ENCODE measurements around the gene PPP1R37. TPM values are rescaled to one million over a fixed set of nuclear protein-coding genes. Genes with fewer than 3 reads are reported as not detected.

PPP1R37 gene
- total and polyA plus RNA-seq, 2 donors (not counting 3 experiments of a cell fraction or from before 2014, with no cell fraction given): 16.2 to 27.1 TPM

DNA sequence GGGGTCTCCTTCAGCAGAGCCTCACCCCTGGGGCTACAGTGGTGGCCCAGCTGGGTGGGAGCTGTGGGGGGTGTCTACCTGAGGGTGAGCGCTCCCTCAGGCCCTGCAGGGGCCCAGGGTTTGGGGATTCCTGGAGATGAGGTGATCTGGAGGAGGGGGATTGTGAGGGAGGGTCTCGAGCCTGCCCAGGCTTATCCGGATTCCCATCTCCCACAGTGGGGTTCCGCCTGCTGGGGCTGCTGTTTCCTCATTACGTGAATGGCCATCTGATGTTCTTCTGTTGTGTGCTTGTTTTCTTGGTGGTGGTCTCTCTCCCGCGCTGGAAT, 4.4 kb downstream of the PPP1R37 start:
- H3K4me2 ChIP-seq (ENCODE audit: insufficient read depth, low read length): no peak overlapping the region
- DNase-seq (ENCODE audit: low read depth, low spot score): no peak
- H2AFZ ChIP-seq (ENCODE audit: low read depth, low read length): no peak overlapping the region
- ChIA-PET CTCF (interaction anchor here (1.0 to 2.0 kb wide), 3 partner anchors 16 to 81 kb away, joined by 5 to 12 read pairs (median 6); partner anchors contain the start of genes BLOC1S3 and TRAPPC6A), POLR2A (no interaction called here)
- no peaks in the 10 kb centered on the region for H3K36me3 ChIP-seq (ENCODE audit: control insufficient read depth in 2 of 2, extremely low read depth in 1 of 2, insufficient read depth in 2 of 2, low read length in 2 of 2)
- H3K9me3 ChIP-seq (replicated peaks; ENCODE audit: control insufficient read depth, insufficient read depth, low read length): no peaks in the 10 kb centered on the region
- FAIRE-seq: no peak
- peaks cover 21% of the 10 kb centered on the region for H3K4me1 ChIP-seq (ENCODE audit: control insufficient read depth, extremely low read depth, insufficient read depth, low read length)
- dilution Hi-C loops (cut with MboI; ENCODE audit: extremely low pct_ligation_motif_present, low sequenced_read_pairs) (no loop called here), intact Hi-C loops (cut with micrococcal nuclease) (no loop called here)
- no peak for TF ChIP-seq JUN (IDR thresholded peaks at IDR 0.05; ENCODE audit: borderline replicate concordance, insufficient read depth, insufficient read length, low read depth)
- no peak for TF ChIP-seq POLR2AphosphoS5 (IDR thresholded peaks at IDR 0.05; ENCODE audit: insufficient read depth, low read depth, low read length)
- no peak for TF ChIP-seq FOS (IDR thresholded peaks at IDR 0.05; ENCODE audit: borderline replicate concordance, insufficient read depth, low read length)
- TF ChIP-seq EZH2 (IDR thresholded peaks at IDR 0.05; ENCODE audit: borderline replicate concordance, low read depth, low read length, severe bottlenecking): no peak
- TF ChIP-seq, protein P1, sequence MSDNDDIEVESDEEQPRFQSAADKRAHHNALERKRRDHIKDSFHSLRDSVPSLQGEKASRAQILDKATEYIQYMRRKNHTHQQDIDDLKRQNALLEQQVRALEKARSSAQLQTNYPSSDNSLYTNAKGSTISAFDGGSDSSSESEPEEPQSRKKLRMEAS (IDR thresholded peaks at IDR 0.05; ENCODE audit: insufficient read depth, insufficient read length): no peak
- no peak for TF ChIP-seq POLR2A (IDR thresholded peaks at IDR 0.05; ENCODE audit: low read depth, low read length)
- TF ChIP-seq, protein P2, sequence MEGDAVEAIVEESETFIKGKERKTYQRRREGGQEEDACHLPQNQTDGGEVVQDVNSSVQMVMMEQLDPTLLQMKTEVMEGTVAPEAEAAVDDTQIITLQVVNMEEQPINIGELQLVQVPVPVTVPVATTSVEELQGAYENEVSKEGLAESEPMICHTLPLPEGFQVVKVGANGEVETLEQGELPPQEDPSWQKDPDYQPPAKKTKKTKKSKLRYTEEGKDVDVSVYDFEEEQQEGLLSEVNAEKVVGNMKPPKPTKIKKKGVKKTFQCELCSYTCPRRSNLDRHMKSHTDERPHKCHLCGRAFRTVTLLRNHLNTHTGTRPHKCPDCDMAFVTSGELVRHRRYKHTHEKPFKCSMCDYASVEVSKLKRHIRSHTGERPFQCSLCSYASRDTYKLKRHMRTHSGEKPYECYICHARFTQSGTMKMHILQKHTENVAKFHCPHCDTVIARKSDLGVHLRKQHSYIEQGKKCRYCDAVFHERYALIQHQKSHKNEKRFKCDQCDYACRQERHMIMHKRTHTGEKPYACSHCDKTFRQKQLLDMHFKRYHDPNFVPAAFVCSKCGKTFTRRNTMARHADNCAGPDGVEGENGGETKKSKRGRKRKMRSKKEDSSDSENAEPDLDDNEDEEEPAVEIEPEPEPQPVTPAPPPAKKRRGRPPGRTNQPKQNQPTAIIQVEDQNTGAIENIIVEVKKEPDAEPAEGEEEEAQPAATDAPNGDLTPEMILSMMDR (IDR thresholded peaks at IDR 0.05; ENCODE audit: extremely low read depth in 1 of 2, insufficient read depth in 1 of 2, low read depth in 1 of 2, low read length in 2 of 2): no peak
- TF ChIP-seq MYC (IDR thresholded peaks at IDR 0.05; ENCODE audit: low read depth, low read length): no peak
- TF ChIP-seq GATA2 (IDR thresholded peaks at IDR 0.05; ENCODE audit: insufficient read depth, insufficient read length, low read depth, low read length): no peak
- no peaks in the 10 kb centered on the region for H3K9me1 ChIP-seq (replicated peaks; ENCODE audit: control insufficient read depth, extremely low read depth, insufficient read depth, low read length)
- H3K27me3 ChIP-seq (ENCODE audit: control insufficient read depth in 2 of 2, insufficient read depth in 2 of 2, low read length in 2 of 2): no peaks in the 10 kb centered on the region
- no peak overlapping the region for H3K4me3 ChIP-seq (replicated peaks in 1 of 3; ENCODE audit: insufficient read depth in 1 of 3, low read depth in 1 of 3, low read length in 3 of 3)
- H3K27ac ChIP-seq (ENCODE audit: insufficient read depth, low read depth, low read length): no peak overlapping the region
- peaks cover 92% of the 10 kb centered on the region for H3K79me2 ChIP-seq (ENCODE audit: control insufficient read depth, insufficient read depth, low read length)
- H3K9ac ChIP-seq (replicated peaks; ENCODE audit: extremely low read depth, insufficient read depth, low read length): no peak overlapping the region
- H4K20me1 ChIP-seq (replicated peaks; ENCODE audit: control insufficient read depth, extremely low read depth, insufficient read depth, low read length): no peaks in the 10 kb centered on the region
- no TSS peak for BruUV-seq (replicated peaks)

Measured in endothelial cell of umbilical vein (primary cell).